GM12873 (cell line): ENCODE measurements around the gene LIMS1.

ENCODE experiments used
- CTCF ChIP-seq: IDR thresholded peaks from 2 replicates; pipeline ENCODE4 v1.5.1; 2012; ENCODE audit warnings: low read depth, mild to moderate bottlenecking, moderate library complexity, low read length, control low read depth; ENCODE audit not compliant: insufficient read depth; ENCODE audit errors: missing control alignments

The LIMS1 gene

DNA sequence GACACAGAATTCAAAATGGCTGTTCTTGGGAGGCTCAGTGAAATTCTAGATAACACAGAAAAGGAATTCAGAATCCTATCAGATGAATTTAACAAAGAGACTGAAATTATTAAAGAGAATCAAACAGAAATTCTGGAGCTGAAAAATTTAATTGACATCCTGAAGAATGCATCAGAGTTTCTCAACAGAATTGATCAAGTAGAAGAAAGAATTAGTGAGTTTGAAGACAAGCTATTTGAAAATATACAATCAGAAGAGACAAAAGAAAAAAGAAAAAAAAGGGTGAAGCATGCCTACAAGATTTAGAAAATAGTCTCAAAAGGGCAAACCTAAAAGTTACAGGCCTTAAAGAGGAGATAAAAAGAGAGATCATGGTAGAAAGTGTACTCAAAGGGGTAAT lies 173.0 kb downstream of the LIMS1 start:
- TF ChIP-seq CTCF, result no peak

- no peak for TF ChIP-seq CTCF
Observed at GRCh38 chr2:108719149-108720044, 185.1 kb downstream of the LIMS1 start, which contains the start of gene RANBP2. Gene RANBP2, plus strand, starts transcription at chr2:108719482. Its CDS starts 125 bp downstream, at chr2:108719607.
